DMS153 treated with DMSO at 0.1 percent for 48 hours (cell line): ENCODE measurements around the gene TSG101.

ENCODE experiments used
- DNase-seq: peaks from one replicate; lab custom pipeline; 2025; ENCODE audit not compliant: unreplicated experiment; lab: John Stamatoyannopoulos, UW

The TSG101 gene

DNA sequence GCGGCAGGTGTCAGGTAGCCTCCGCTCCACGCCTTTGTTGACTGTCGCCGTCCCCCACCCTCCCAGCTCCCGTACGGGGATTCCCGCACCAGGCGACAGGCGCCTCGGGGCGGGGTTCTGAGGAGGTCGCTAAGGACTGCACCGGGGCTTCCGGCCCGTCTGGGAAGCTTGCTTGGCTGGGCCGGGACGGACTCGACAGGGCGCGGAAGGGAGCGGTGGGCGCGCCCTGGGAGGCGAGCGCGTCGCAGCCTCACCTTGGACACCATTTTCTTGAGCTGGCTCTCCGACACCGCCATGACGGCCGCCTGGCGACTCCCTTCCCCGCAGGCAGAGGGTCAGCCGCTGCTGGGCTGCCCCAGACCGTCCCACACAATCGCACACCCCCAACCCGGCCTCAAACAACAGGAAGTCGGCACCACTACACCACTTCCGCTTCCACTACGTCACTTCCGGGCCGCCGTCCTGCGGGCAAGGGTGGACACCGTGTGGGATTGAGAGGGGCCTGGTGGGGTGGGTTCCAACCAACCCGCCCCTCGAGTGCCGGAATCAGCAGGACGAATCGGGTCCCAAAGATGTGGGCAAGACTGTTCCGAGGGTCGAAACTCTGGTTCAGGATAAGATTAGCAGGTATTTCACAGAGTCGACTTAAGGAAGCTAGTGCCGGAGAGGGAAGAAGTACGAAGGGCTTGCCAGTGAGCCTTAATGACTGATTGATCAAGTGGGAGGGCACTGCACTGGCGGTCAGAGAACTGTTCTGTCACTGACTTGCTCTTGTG lies at the start of gene TSG101:
Gene TSG101, minus strand, starts transcription at position 422 of the 776 bp plus-strand sequence. Its CDS starts 126 bp downstream, at position 296.
- DNase-seq: peak; percentile 78

- no peak for DNase-seq
Measured at GRCh38 chr11:18575361-18575760, 48.6 kb upstream of the TSG101 start.

DNA sequence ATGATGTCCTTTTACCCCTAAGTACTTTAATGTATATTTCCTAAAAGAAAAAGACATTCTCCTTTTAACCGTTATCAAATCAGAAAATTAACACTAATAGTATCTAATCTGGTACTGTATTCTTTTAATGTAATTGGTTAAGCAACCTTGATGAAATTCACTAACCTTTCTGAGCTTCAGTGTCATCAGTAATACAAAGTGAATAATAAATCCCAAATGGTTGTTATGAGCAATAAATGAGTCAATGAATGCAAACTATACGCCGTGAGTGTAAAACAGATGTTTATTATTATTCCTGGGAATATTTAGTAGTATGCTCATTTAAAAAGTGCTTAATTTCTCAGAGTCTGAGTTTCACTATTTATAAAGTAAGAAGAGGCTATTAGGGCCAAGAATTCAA lies 40.3 kb upstream of the TSG101 start:
- no peak for DNase-seq

- no peak for DNase-seq
Measured at GRCh38 chr11:18566406-18566805, 39.7 kb upstream of the TSG101 start.

- DNase-seq: no peak
Measured at GRCh38 chr11:18564149-18564548, 37.4 kb upstream of the TSG101 start.

DNA sequence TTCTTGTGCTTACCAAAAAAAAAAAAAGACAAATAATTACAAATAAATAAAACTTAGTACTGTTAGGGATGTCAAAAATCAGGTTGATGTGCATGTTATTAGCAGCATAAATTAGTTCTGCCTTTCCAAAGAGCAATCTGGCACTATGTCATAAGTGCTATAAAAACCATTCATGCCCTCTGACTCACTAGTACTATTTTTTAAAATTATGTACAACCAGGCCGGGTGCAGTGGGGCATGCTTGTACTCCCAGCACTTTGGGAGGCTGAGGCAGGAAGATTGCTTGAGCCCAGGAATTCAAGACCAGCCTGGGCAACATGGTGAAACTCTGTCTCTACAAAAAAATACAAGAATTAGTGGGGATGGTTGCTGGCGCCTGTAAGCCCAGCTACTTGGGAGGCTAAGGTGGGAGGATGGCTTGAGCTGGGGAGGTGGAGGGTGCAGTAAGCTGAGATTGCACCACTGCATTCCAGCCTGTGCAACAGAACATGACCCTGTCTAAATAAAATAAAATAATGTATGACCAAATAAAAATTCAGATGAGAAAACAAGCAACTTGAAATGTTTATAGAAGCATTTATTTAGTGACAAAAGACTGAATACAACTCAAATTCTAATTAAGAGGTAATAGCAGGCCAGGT lies 36.5 kb upstream of the TSG101 start:
- DNase-seq: no peak

DNA sequence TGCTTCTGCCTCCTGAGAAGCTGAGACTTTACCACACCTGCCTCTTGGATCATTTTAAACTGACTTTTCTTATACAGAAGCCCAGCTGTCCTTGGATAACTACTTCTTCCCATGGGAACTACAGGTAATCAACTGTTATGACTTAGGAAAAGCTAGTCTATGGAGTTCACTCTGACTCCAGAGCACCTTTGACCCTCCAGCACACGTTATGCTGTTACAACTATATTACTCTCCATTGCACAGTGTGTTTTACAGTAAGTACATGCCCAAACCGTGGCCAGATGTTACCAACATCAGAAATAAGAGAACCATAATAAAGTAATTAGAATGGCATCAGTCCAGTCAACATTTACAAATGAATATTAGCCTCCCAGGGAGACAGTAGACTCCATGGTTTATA lies 21.3 kb upstream of the TSG101 start:
- no peak for DNase-seq

GRCh38 chr11:18540207-18541009 lies 13.7 kb upstream of the TSG101 start:
- DNase-seq: no peak

GRCh38 chr11:18536209-18536608 lies 9.5 kb upstream of the TSG101 start:
- no peak for DNase-seq

GRCh38 chr11:18534245-18534644 lies 7.5 kb upstream of the TSG101 start:
- no peak for DNase-seq

DNA sequence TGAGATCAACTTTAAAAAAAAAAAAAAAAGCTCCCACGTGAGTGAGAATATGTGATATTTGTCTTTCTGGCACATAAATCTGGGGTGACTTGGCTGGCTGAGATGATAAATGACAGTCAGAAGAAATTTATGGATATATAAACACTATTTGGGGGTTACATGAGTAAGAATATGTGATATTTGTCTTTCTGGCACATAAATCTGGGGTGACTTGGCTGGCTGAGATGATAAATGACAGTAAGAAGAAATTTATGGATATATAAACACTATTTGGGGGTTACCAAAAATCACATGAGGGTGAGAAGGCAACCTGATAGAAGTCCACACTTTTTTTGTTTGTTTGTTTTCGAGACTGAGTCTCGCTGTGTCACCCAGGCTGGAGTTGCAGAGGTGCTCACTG lies 6.6 kb upstream of the TSG101 start:
- no peak for DNase-seq

DNA sequence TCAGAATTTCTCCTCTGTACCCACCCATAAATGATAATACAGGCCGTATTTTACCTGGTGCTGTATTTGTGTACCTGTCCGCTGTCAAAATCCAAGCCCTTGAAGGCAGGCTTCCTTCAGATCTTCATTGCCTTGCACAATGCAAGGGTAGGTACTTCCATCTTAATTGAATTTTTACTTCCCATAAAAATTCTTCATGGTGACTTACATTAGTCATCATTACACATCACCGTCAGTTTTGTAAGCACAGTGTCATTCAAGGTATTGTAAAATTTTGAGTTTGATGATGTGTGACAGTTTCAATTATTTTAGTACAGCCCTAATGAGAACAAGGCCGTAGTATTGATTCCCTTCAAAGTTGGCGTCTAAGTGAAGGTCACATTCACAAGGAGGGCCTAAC lies 770 bp upstream of the TSG101 start:
- no peak for DNase-seq

- DNase-seq: no peak
Measured at GRCh38 chr11:18526130-18526520, 617 bp downstream of the TSG101 start.

DNA sequence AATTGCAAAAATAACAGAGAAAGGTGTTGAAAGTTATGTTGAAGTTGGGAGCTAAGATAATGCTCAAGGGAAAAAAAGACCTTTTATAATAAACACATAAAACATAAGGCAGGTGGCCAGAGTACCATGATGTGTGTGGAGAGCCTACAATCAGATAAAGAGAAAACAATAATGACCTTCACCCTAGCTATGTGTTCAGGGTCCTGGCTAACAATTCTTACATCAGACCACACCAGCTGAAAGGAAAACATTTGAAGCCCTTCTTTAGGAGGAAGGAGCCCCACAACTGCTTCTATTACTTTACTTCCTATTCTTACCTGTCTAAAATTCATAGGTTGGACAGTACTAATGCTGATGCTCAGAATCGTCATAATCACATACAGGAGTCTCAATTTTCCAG lies 2.5 kb downstream of the TSG101 start:
- DNase-seq: no peak

- no peak for DNase-seq
Measured at GRCh38 chr11:18523084-18523483, 3.7 kb downstream of the TSG101 start.

DNA sequence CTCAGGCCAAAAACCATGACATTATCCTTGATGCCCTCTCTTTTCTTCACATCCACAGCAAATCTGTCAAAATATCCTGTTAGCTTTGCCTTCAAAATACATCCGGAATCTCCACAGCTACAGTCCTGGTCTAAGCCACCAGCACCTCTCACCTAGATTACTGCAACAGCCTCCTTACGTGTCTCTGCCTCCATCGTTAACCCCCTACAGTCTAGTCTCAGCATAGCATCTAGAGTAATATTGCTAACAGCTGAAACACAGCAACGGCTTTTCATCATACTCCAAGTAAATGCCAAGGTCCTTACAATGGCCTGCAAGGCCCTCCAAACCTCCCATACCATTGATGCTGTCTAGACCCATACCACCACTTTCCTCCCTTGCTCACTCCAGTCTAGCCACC lies 4.4 kb downstream of the TSG101 start:
- no peak for DNase-seq

DNA sequence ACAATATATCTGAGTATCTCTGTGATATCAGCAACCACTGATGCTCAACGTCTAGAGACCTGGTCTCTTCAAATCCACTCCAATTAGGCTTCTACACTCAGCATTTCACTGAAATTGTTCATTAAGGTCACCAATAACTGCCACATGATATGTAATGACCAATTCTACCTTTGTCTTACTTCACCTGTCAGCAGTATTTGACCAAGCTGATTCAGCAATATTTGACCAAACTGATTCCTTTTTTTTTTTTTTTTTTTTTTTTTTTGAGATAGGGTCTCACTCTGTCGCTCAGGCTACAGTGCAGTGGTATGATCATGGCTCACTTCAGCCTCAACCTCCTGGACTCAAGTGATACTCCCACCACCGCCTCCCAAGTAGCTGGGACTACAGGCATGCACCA lies 5.6 kb downstream of the TSG101 start:
- no peak for DNase-seq

GRCh38 chr11:18502352-18502751 lies 24.4 kb downstream of the TSG101 start:
- DNase-seq: no peak

GRCh38 chr11:18501629-18502028 lies 25.1 kb downstream of the TSG101 start:
- DNase-seq: no peak

DNA sequence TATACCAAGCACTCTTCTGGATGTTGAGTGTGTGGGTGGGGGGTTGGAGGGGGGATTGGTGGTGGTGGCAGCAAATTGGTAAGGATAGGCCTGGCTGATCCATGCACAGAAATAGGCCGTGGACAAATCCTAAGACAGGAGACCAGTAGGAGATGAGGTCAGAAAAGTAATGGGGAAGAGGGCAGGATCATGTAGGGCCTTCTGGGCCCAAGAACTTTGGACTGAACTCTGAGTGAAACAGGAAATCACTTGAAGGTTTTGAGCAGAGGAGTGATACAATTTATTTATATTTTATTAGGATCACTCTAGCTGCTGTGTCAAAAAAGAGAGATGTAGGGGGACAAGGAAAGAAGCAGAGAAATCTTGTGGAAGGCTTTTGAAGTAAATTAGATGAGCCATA lies 28.7 kb downstream of the TSG101 start:
- no peak for DNase-seq

DNA sequence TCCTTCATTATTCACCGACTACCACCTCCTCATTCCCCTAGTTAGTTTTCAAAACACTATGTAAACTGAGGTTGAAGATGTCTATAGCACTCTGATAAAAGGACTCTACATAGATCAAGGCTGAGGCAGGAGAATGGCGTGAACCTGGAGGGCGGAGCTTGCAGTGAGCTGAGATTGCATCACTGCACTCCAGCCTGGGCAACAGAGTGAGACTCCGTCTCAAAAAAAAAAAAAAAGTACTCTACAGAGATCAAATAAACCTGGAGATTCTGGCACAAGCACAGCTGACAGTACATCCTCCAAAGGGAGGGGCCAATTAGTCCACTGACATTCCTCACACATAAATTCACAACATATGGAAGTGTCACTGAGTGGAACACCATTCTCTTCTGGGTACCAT lies 31.0 kb downstream of the TSG101 start:
- no peak for DNase-seq

DNA sequence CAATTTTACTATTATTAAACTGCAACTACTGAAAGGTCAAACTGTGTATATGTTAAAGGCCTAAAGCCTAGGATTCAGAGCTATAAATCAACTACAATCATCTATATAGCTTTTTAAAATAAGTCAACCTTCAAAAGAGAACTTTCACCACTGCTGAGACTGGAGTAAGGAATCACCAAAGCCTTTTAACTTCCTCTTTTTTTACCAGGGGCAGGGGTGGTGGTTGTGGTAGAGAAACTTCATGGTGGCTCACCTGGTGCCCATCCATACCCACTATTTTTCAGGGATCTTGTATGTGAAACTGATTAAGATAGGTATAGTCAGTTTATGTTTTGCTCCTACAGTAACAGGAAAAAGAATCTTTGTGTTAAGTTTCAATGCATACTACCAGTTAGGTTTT lies 31.5 kb downstream of the TSG101 start:
- no peak for DNase-seq
